Lower lobe of right lung (tissue), 2 donors: ENCODE results near the gene DMD. TPM values are rescaled to one million over a fixed set of nuclear protein-coding genes. Genes with fewer than 3 reads are reported as not detected.

Experiments used
- ATAC-seq, 2 donors: fragments of 200-7000 bp; cut with Tn5 transposase; one replicate each; pipeline ENCODE4 v1.9.1; 2020 to 2022; ENCODE audit warnings: mild to moderate bottlenecking in 2 of 2, moderate library complexity in 2 of 2
- DNase-seq: peaks from one replicate; pipeline ENCODE4 v3.0.0-alpha.2; 2020
- H3K27ac ChIP-seq: fragments of 200-600 bp; one replicate; pipeline ENCODE4 v1.8.0; 2022
- H3K27me3 ChIP-seq: fragments of 200-600 bp; one replicate; pipeline ENCODE4 v1.8.0; 2022; ENCODE audit warnings: low read depth
- H3K36me3 ChIP-seq: fragments of 200-600 bp; one replicate; pipeline ENCODE4 v1.8.0; 2022; ENCODE audit warnings: mild to moderate bottlenecking
- H3K4me1 ChIP-seq: fragments of 200-600 bp; one replicate; pipeline ENCODE4 v1.8.0; 2022
- H3K4me3 ChIP-seq: fragments of 200-600 bp; one replicate; pipeline ENCODE4 v1.8.0; 2022; ENCODE audit warnings: mild to moderate bottlenecking
- H3K9me3 ChIP-seq: fragments of 200-600 bp; one replicate; pipeline ENCODE4 v1.8.0; 2022
- CTCF ChIP-seq: fragments of 200-600 bp; IDR thresholded peaks from one replicate; pipeline ENCODE4 v1.8.0; 2022; ENCODE audit warnings: antibody characterized with exemption, mild to moderate bottlenecking
- intact Hi-C: fragments of 100-400 bp; cut with DNase I; formaldehyde crosslinking; loops from one replicate; pipeline ENCODE4 v1.11.0; 2022
- total RNA-seq: library from RNA; stranded (reverse); fragmentation: NEBNext Ultra II Directional; extraction: Animal tissue kit (Norgen Biotek cat#: 25700); gene quantifications from one replicate; pipeline ENCODE4 v1.2.1, GENCODE V29; 2021
- donor health status: DM: no; HTN: yes; CAD: no; lungs with severe emphysema.

DMD gene
- total RNA-seq, 1 donor from 2014 or later, result 29.4 TPM

GRCh38 chrX:31443654-31444053, 1767.7 kb downstream of the DMD start:
- Histone ChIP-seq H3K27me3 (no peaks in the 10 kb centered on the region), H3K4me3 (no peak overlapping the region), H3K36me3 (no peaks in the 10 kb centered on the region), H3K4me1 (no peaks in the 10 kb centered on the region), H3K9me3 (no peaks in the 10 kb centered on the region), H3K27ac (no peak overlapping the region)
- intact Hi-C loops, result no loop called here
- no peak for TF ChIP-seq CTCF
- DNase-seq (no peak), ATAC-seq (no peak)

- no peak for DNase-seq
- H3K27me3 ChIP-seq, result no peaks in the 10 kb centered on the region
- no peaks in the 10 kb centered on the region for H3K36me3 ChIP-seq
- H3K4me3 ChIP-seq, result no peak overlapping the region
- H3K9me3 ChIP-seq, result no peaks in the 10 kb centered on the region
- ATAC-seq, result no peak
- intact Hi-C loops, result no loop called here
- H3K4me1 ChIP-seq, result no peaks in the 10 kb centered on the region
- TF ChIP-seq CTCF, result no peak
- no peak overlapping the region for H3K27ac ChIP-seq
These were observed 1770.8 kb downstream of the DMD start for GRCh38 chrX:31440546-31440945.

DNA sequence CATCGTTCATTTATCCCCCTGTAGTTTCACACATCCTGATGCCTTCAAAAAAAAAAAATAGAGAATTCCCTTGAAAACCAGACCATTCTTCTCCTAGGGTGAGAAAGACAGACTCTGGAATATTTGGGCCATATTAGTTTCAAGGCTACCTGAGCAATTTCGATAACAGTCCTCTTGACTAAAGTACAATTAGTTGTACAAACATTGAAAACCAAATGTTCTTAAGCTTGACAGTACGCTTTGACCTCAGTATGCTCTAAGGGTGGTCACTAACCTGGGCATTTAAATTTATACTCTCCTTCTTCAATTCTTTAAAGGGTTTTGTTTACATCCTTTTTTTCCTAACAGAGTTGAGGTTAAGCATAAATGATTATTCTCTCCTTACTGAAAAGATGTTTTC, 1774.9 kb downstream of the DMD start:
- Histone ChIP-seq H3K36me3 (no peaks in the 10 kb centered on the region), H3K27me3 (no peaks in the 10 kb centered on the region), H3K4me1 (no peaks in the 10 kb centered on the region), H3K27ac (no peak overlapping the region), H3K4me3 (no peak overlapping the region), H3K9me3 (no peaks in the 10 kb centered on the region)
- intact Hi-C loops, result no loop called here
- ATAC-seq (no peak), DNase-seq (no peak)
- TF ChIP-seq CTCF, result no peak

GRCh38 chrX:31435592-31435991, 1775.8 kb downstream of the DMD start:
- no peak for TF ChIP-seq CTCF
- H3K27me3 ChIP-seq, result no peaks in the 10 kb centered on the region
- H3K9me3 ChIP-seq, result no peaks in the 10 kb centered on the region
- no peak overlapping the region for H3K27ac ChIP-seq
- DNase-seq (no peak), ATAC-seq (no peak)
- no peaks in the 10 kb centered on the region for H3K36me3 ChIP-seq
- H3K4me3 ChIP-seq, result no peak overlapping the region
- H3K4me1 ChIP-seq, result no peaks in the 10 kb centered on the region
- intact Hi-C loops, result no loop called here

- Histone ChIP-seq H3K36me3 (no peaks in the 10 kb centered on the region), H3K9me3 (no peaks in the 10 kb centered on the region), H3K27me3 (no peaks in the 10 kb centered on the region), H3K27ac (no peak overlapping the region), H3K4me1 (no peaks in the 10 kb centered on the region), H3K4me3 (no peak overlapping the region)
- DNase-seq, result no peak
- no peak for ATAC-seq
- intact Hi-C loops, result no loop called here
- no peak for TF ChIP-seq CTCF
These were observed 1777.5 kb downstream of the DMD start for GRCh38 chrX:31433856-31434255.

- intact Hi-C loops, result no loop called here
- TF ChIP-seq CTCF, result no peak
- no peak overlapping the region for H3K27ac ChIP-seq
- no peaks in the 10 kb centered on the region for H3K4me1 ChIP-seq
- ATAC-seq (no peak), DNase-seq (no peak)
- no peaks in the 10 kb centered on the region for H3K9me3 ChIP-seq
- H3K36me3 ChIP-seq, result no peaks in the 10 kb centered on the region
- H3K4me3 ChIP-seq, result no peak overlapping the region
- H3K27me3 ChIP-seq, result no peaks in the 10 kb centered on the region
These were observed 1781.4 kb downstream of the DMD start for GRCh38 chrX:31429915-31430314.
